Caco-2 (cell line): ENCODE data around the gene SCAF11. TPM values are rescaled to one million over a fixed set of nuclear protein-coding genes. Genes with fewer than 3 reads are reported as not detected.

Experiments
- BruUV-seq: library from RNA; stranded (reverse); fragments of 400-500 nt; replicated peaks from 2 replicates; lab custom pipeline; 2021; lab: Mats Ljungman, UMichigan
- CTCF ChIA-PET: fragments of 300-600 bp; sonication (Branson Sonifier 250); formaldehyde crosslinking; loops from one replicate; lab custom pipeline; 2022; ENCODE audit warnings: antibody characterized with exemption; lab: Charles Lee
- POLR2A ChIA-PET: fragments of 300-600 bp; sonication (Branson Sonifier 250); formaldehyde crosslinking; loops from one replicate; lab custom pipeline; 2022; ENCODE audit warnings: antibody characterized with exemption; lab: Charles Lee
- DNase-seq, 2 experiments: peaks; one replicate each; pipeline versions ENCODE4 v3.0.0 to v3.0.0-alpha.2; 2020 to 2022
- H3K27me3 ChIP-seq: replicated peaks from 2 replicates; pipeline ENCODE4 v1.6.0; 2011; ENCODE audit warnings: low read length; ENCODE audit not compliant: control insufficient read depth, insufficient read depth
- H3K36me3 ChIP-seq: 2 replicates; pipeline ENCODE4 v1.5.1; 2011; ENCODE audit warnings: low read length; ENCODE audit not compliant: control insufficient read depth, insufficient read depth
- H3K4me1 ChIP-seq: fragments of 250-450 bp; sonication (Bioruptor Pico); 2 replicates; pipeline ENCODE4 v1.5.1; 2020; ENCODE audit warnings: mild to moderate bottlenecking
- H3K4me3 ChIP-seq: 2 replicates; pipeline ENCODE4 v1.5.1; 2011; ENCODE audit warnings: low read depth, mild to moderate bottlenecking, control low read depth, low read length
- H3K9me3 ChIP-seq: fragments of 250-450 bp; sonication (Bioruptor Pico); 2 replicates; pipeline ENCODE4 v1.5.1; 2020; ENCODE audit warnings: mild to moderate bottlenecking, moderate library complexity
- H3K27ac Mint-ChIP-seq: one replicate; pipeline ENCODE4 v1.8.0; 2022; ENCODE audit warnings: mixed read lengths; ENCODE audit not compliant: unreplicated experiment
- H3K27me3 Mint-ChIP-seq: one replicate; pipeline ENCODE4 v1.8.0; 2022; ENCODE audit warnings: mixed read lengths; ENCODE audit not compliant: insufficient read depth, unreplicated experiment
- H3K36me3 Mint-ChIP-seq: one replicate; pipeline ENCODE4 v1.8.0; 2022; ENCODE audit warnings: mild to moderate bottlenecking, mixed read lengths; ENCODE audit not compliant: insufficient read depth, unreplicated experiment
- H3K4me1 Mint-ChIP-seq: one replicate; pipeline ENCODE4 v1.8.0; 2022; ENCODE audit warnings: low read depth, mixed read lengths; ENCODE audit not compliant: unreplicated experiment
- H3K4me3 Mint-ChIP-seq: one replicate; pipeline ENCODE4 v1.8.0; 2022; ENCODE audit warnings: mild to moderate bottlenecking, moderate library complexity, mixed read lengths; ENCODE audit not compliant: unreplicated experiment
- H3K9me3 Mint-ChIP-seq: one replicate; pipeline ENCODE4 v1.8.0; 2022; ENCODE audit warnings: mixed read lengths; ENCODE audit not compliant: unreplicated experiment
- intact Hi-C: fragments of 100-400 bp; cut with micrococcal nuclease; formaldehyde crosslinking; loops from one replicate; pipeline ENCODE4 v1.10.0; 2022; ENCODE audit not compliant: unreplicated experiment
- total RNA-seq: library from RNA; stranded (reverse); gene quantifications from 2 replicates; pipeline ENCODE4 v1.2.3, GENCODE V29; 2022
- TF ChIP-seq, protein P1 (sequence below), 2 experiments: fragments of 200-600 bp in 1 of 2; IDR thresholded peaks; 1 replicate in 1 of 2; 2 replicates in 1 of 2; pipeline versions ENCODE4 v1.5.1 to v1.8.0; 2011 to 2022; ENCODE audit warnings: antibody characterized with exemption in 1 of 2, control low read depth in 1 of 2, inconsistent platforms in 1 of 2, low read depth in 1 of 2, low read length in 1 of 2, mild to moderate bottlenecking in 1 of 2, moderate library complexity in 1 of 2; ENCODE audit not compliant: insufficient read depth in 1 of 2, severe bottlenecking in 1 of 2, unreplicated experiment in 1 of 2

SCAF11 gene
- total RNA-seq, 1 experiment from 2014 or later: 292 TPM

DNA sequence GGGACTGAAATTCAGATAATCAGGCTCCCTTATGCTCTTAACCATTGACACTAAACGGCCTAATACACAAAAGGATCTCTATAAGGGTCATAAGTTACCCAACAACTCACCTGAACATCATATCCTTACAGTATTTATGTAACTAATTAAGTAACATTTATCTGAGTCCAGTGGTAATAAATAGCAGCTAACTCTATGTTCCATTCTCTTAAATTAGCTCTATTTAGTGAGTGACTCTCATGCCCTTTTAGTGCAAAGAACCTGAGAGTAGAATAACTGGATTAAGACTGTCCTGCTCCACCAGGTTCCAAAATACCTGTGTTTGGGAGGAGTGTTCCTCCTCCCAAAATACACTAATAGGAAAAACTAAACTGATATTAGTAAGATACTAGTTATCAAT lies 9.8 kb downstream of the SCAF11 start:
- no peaks in the 10 kb centered on the region for H3K27me3 Mint-ChIP-seq
- no peak for DNase-seq
- POLR2A ChIA-PET: no interaction called here
- no peaks in the 10 kb centered on the region for H3K9me3 ChIP-seq
- TF ChIP-seq, protein P1, sequence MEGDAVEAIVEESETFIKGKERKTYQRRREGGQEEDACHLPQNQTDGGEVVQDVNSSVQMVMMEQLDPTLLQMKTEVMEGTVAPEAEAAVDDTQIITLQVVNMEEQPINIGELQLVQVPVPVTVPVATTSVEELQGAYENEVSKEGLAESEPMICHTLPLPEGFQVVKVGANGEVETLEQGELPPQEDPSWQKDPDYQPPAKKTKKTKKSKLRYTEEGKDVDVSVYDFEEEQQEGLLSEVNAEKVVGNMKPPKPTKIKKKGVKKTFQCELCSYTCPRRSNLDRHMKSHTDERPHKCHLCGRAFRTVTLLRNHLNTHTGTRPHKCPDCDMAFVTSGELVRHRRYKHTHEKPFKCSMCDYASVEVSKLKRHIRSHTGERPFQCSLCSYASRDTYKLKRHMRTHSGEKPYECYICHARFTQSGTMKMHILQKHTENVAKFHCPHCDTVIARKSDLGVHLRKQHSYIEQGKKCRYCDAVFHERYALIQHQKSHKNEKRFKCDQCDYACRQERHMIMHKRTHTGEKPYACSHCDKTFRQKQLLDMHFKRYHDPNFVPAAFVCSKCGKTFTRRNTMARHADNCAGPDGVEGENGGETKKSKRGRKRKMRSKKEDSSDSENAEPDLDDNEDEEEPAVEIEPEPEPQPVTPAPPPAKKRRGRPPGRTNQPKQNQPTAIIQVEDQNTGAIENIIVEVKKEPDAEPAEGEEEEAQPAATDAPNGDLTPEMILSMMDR (IDR thresholded peaks at IDR 0.05; ENCODE audit: insufficient read depth in 1 of 2, low read depth in 1 of 2, low read length in 1 of 2, severe bottlenecking in 1 of 2, unreplicated experiment in 1 of 2): no peak
- peaks cover 4% of the 10 kb centered on the region for H3K9me3 Mint-ChIP-seq
- peaks cover 92% of the 10 kb centered on the region for H3K4me1 Mint-ChIP-seq
- no peak overlapping the region for H3K4me3 ChIP-seq
- H3K36me3 Mint-ChIP-seq: peaks cover 64% of the 10 kb centered on the region
- intact Hi-C loops: no loop called here
- no peak overlapping the region for H3K27ac Mint-ChIP-seq
- H3K36me3 ChIP-seq: no peaks in the 10 kb centered on the region
- no peaks in the 10 kb centered on the region for H3K27me3 ChIP-seq
- peak overlapping the region; percentile 40 for H3K4me3 Mint-ChIP-seq
- peaks cover 93% of the 10 kb centered on the region for H3K4me1 ChIP-seq
- CTCF ChIA-PET: interaction anchor here (0.6 kb wide), 1 partner anchor 218 kb away, joined by 3 read pairs; no protein-coding TSS in a partner anchor
- BruUV-seq: no TSS peak

DNA sequence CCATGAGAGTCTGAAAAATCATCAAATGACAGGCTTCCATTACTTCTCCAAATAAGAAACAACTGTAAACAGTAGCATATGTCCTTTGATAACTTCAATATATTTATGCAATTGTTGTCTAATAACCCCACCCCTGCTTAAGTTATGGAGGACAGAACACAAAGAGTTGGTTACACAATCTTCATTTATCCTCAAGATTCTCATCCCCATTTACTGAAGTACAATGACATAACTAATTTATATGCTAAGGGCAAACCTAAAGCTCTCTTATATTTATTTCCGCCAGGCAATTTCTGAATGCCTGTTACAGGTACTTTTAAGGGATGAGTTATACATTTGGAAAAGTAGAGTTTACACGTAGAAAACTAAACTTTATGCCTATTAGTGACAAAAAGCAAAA lies 12.3 kb downstream of the SCAF11 start:
- Mint-ChIP-seq H3K36me3 (peaks cover 68% of the 10 kb centered on the region), H3K4me1 (peaks cover 88% of the 10 kb centered on the region), H3K4me3 (no peak overlapping the region), H3K27ac (no peak overlapping the region), H3K27me3 (no peaks in the 10 kb centered on the region), H3K9me3 (no peaks in the 10 kb centered on the region)
- POLR2A ChIA-PET: no interaction called here
- CTCF ChIA-PET: no interaction called here
- TF ChIP-seq, protein P1 (IDR thresholded peaks at IDR 0.05; ENCODE audit: insufficient read depth in 1 of 2, low read depth in 1 of 2, low read length in 1 of 2, severe bottlenecking in 1 of 2, unreplicated experiment in 1 of 2): no peak
- H3K4me3 ChIP-seq: no peak overlapping the region
- H3K27me3 ChIP-seq: no peaks in the 10 kb centered on the region
- no TSS peak for BruUV-seq
- DNase-seq: no peak
- H3K36me3 ChIP-seq: no peaks in the 10 kb centered on the region
- H3K4me1 ChIP-seq: peaks cover 93% of the 10 kb centered on the region
- no peaks in the 10 kb centered on the region for H3K9me3 ChIP-seq
- intact Hi-C loops: no loop called here

DNA sequence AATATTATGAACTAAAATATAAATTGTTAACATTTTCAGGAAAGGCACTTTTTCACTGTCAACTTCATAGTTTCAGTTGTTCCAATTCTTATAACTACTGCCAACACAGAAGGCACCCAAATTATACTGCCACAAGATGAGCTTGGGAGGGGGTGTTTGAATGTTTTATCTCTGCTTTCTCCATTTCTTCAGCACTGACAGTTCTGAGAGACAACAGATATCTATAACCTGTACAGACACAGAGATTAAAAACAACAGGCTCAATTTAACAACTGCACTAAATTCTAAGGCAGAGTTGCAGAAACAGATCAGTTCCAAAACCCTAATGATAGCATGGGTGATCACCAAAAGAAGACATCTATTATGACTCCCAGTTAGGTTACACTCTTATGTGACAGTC lies 12.8 kb downstream of the SCAF11 start:
- CTCF ChIA-PET: no interaction called here
- no peak overlapping the region for H3K4me3 ChIP-seq
- intact Hi-C loops: no loop called here

More for the DNA sequence above, 12.8 kb downstream of the SCAF11 start:
- H3K27me3 Mint-ChIP-seq: no peaks in the 10 kb centered on the region
- no TSS peak for BruUV-seq
- H3K9me3 Mint-ChIP-seq: no peaks in the 10 kb centered on the region
- peaks cover 68% of the 10 kb centered on the region for H3K36me3 Mint-ChIP-seq
- Histone ChIP-seq H3K27me3 (no peaks in the 10 kb centered on the region), H3K4me1 (peaks cover 90% of the 10 kb centered on the region), H3K36me3 (no peaks in the 10 kb centered on the region), H3K9me3 (no peaks in the 10 kb centered on the region)
- H3K4me3 Mint-ChIP-seq: no peak overlapping the region
- peaks cover 88% of the 10 kb centered on the region for H3K4me1 Mint-ChIP-seq
- DNase-seq: no peak
- no peak overlapping the region for H3K27ac Mint-ChIP-seq
- TF ChIP-seq, protein P1 (IDR thresholded peaks at IDR 0.05; ENCODE audit: insufficient read depth in 1 of 2, low read depth in 1 of 2, low read length in 1 of 2, severe bottlenecking in 1 of 2, unreplicated experiment in 1 of 2): no peak
- POLR2A ChIA-PET: no interaction called here
